MCF 10A (cell line): ENCODE measurements around the gene KLF7. TPM values are rescaled to one million over a fixed set of nuclear protein-coding genes. Genes with fewer than 3 reads are reported as not detected.

Experiments
- BruUV-seq: library from RNA; stranded (reverse); fragments of 400-500 nt; replicated peaks from 2 replicates; lab custom pipeline; 2021; lab: Mats Ljungman, UMichigan
- CTCF ChIA-PET: fragments of 300-600 bp; sonication (Branson Sonifier 250); formaldehyde crosslinking; extraction: SDS; loops from one replicate; lab custom pipeline; 2021; ENCODE audit warnings: antibody characterized with exemption, inconsistent platforms; lab: Yijun Ruan, JAX
- POLR2A ChIA-PET: fragments of 300-600, 350-650 bp; sonication (Branson Sonifier 250); formaldehyde crosslinking; extraction: SDS; loops from one replicate; lab custom pipeline; 2020; ENCODE audit warnings: antibody characterized with exemption, inconsistent platforms; lab: Yijun Ruan, JAX
- DNase-seq: peaks from one replicate; pipeline ENCODE4 v3.0.0-alpha.2; 2018; ENCODE audit not compliant: unreplicated experiment
- H3K27ac Mint-ChIP-seq: one replicate; pipeline ENCODE4 v1.8.0; 2022; ENCODE audit warnings: mild to moderate bottlenecking, low read depth, mixed read lengths; ENCODE audit not compliant: unreplicated experiment
- H3K27me3 Mint-ChIP-seq: one replicate; pipeline ENCODE4 v1.8.0; 2022; ENCODE audit warnings: mixed read lengths; ENCODE audit not compliant: insufficient read depth, unreplicated experiment
- H3K36me3 Mint-ChIP-seq: one replicate; pipeline ENCODE4 v1.8.0; 2022; ENCODE audit warnings: mild to moderate bottlenecking, moderate library complexity, mixed read lengths; ENCODE audit not compliant: insufficient read depth, unreplicated experiment
- H3K4me1 Mint-ChIP-seq: one replicate; pipeline ENCODE4 v1.8.0; 2022; ENCODE audit warnings: mixed read lengths; ENCODE audit not compliant: insufficient read depth, unreplicated experiment
- H3K4me3 Mint-ChIP-seq: one replicate; pipeline ENCODE4 v1.8.0; 2022; ENCODE audit warnings: mild to moderate bottlenecking, moderate library complexity, mixed read lengths; ENCODE audit not compliant: unreplicated experiment
- H3K9me3 Mint-ChIP-seq: one replicate; pipeline ENCODE4 v1.8.0; 2022; ENCODE audit warnings: mixed read lengths; ENCODE audit not compliant: unreplicated experiment
- intact Hi-C: fragments of 100-400 bp; cut with micrococcal nuclease; formaldehyde crosslinking; loops from 2 replicates; pipeline ENCODE4 v1.14.1; 2022
- total RNA-seq: library from RNA; stranded (reverse); gene quantifications from 2 replicates; pipeline ENCODE4 v1.2.3, GENCODE V29; 2022
- TF ChIP-seq, protein P1 (sequence below): fragments of 200-600 bp; IDR thresholded peaks from one replicate; pipeline ENCODE4 v1.8.0; 2022; ENCODE audit warnings: antibody characterized with exemption, mild to moderate bottlenecking; ENCODE audit not compliant: unreplicated experiment

Gene KLF7
- total RNA-seq, 1 experiment from 2014 or later = 40.1 TPM

DNA sequence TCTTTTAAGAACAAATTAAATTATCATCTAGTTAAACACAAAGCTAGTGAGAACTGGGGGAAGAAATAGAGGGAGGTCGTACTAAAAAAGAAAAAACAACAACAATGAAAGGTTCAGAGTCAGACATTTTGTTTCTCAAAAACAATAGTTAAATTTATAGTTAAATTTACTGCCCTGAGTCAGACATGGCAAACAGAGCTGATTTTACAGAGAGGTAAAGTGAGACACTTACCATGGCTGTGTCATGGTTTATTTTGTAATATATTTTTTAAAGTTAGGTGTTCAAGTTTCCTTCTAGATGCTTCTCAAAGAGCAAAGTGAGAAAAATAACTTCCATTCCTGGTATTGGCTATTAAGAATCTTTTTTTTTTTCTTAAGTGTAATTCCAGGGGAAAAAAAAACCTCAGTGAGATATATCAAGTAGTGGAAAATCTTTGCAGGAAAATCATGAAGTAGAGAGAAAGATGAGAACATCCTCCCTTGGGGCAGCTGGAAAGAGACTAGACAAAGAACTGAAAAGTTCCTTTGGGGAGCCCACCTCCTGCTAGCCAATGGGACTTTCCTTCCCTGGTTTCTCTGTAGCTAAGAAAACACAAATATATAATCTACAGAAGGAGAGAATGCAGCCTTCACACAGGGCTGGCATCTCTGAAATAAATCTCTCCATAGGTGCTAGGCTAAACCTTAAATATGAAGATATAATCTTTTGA lies 12.3 kb downstream of the KLF7 start:
- Mint-ChIP-seq H3K27me3 (no peaks in the 10 kb centered on the region), H3K9me3 (no peaks in the 10 kb centered on the region), H3K4me1 (peaks cover 80% of the 10 kb centered on the region), H3K4me3 (no peak overlapping the region), H3K36me3 (peaks cover 29% of the 10 kb centered on the region), H3K27ac (no peak overlapping the region)
- TF ChIP-seq, protein P1, sequence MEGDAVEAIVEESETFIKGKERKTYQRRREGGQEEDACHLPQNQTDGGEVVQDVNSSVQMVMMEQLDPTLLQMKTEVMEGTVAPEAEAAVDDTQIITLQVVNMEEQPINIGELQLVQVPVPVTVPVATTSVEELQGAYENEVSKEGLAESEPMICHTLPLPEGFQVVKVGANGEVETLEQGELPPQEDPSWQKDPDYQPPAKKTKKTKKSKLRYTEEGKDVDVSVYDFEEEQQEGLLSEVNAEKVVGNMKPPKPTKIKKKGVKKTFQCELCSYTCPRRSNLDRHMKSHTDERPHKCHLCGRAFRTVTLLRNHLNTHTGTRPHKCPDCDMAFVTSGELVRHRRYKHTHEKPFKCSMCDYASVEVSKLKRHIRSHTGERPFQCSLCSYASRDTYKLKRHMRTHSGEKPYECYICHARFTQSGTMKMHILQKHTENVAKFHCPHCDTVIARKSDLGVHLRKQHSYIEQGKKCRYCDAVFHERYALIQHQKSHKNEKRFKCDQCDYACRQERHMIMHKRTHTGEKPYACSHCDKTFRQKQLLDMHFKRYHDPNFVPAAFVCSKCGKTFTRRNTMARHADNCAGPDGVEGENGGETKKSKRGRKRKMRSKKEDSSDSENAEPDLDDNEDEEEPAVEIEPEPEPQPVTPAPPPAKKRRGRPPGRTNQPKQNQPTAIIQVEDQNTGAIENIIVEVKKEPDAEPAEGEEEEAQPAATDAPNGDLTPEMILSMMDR = no peak
- ChIA-PET POLR2A (interaction anchor here (0.6 to 10.4 kb wide), 5 partner anchors 10 to 376 kb away, joined by 3 to 143 read pairs (median 3); partner anchors contain the start of genes CREB1 and KLF7), CTCF (interaction anchor here (0.7 to 1.4 kb wide), 3 partner anchors 10 to 381 kb away, joined by 4 to 7 read pairs (median 6); no protein-coding TSS in a partner anchor)
- intact Hi-C loops = no loop called here
- no TSS peak for BruUV-seq
- DNase-seq = no peak

DNA sequence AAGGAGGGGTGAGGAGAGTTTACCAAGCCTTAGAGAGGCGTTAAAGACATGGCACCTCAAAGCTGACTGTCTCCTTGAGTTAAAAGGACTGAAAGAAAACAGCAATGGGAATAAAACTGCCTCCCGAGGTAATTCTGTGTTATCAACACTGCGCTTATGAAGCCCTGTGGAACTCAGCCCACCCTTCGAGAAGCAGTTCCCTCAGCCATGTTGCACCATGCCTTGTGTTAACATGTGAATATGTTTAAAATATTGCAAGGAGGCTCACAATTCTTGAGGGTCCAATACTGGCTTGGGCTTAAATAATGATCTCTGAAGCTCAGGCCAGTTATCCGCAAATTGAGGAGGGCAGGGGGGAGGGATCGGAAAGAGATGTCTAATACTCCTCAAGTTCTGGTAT lies 14.7 kb downstream of the KLF7 start:
- Mint-ChIP-seq H3K4me3 (no peak overlapping the region), H3K4me1 (peaks cover 68% of the 10 kb centered on the region), H3K27ac (no peak overlapping the region), H3K27me3 (no peaks in the 10 kb centered on the region), H3K36me3 (peaks cover 33% of the 10 kb centered on the region), H3K9me3 (no peaks in the 10 kb centered on the region)
- ChIA-PET CTCF (interaction anchor here (0.7 kb wide), 1 partner anchor 41 kb away, joined by 3 read pairs; no protein-coding TSS in a partner anchor), POLR2A (interaction anchor here (1.0 to 10.4 kb wide), 3 partner anchors 8 to 14 kb away, joined by 3 to 143 read pairs (median 3); partner anchors contain the start of gene KLF7)
- intact Hi-C loops = no loop called here
- BruUV-seq = no TSS peak
- TF ChIP-seq, protein P1 = no peak
- no peak for DNase-seq

- Mint-ChIP-seq H3K9me3 (no peaks in the 10 kb centered on the region), H3K4me1 (peaks cover 63% of the 10 kb centered on the region), H3K4me3 (no peak overlapping the region), H3K36me3 (peaks cover 25% of the 10 kb centered on the region), H3K27me3 (no peaks in the 10 kb centered on the region), H3K27ac (no peak overlapping the region)
- CTCF ChIA-PET = no interaction called here
- no peak for DNase-seq
- TF ChIP-seq, protein P1 = no peak
- intact Hi-C loops = no loop called here
- no TSS peak for BruUV-seq
- POLR2A ChIA-PET = interaction anchor here (10.4 kb wide), 1 partner anchor 15 kb away, joined by 143 read pairs; the partner anchor contains the start of gene KLF7
Observed at GRCh38 chr2:207150284-207150683, 15.5 kb downstream of the KLF7 start.
